LNCaP clone FGC (cell line): ENCODE measurements around the gene GJA1.
"Not testable (repeated sequence)": the region's sequence is repeated elsewhere in the genome, so short reads cannot be mapped to it uniquely, and the experiment has no call there.

Experiments used
- DNase-seq: peaks from one replicate; pipeline ENCODE4 v3.0.0-alpha.2; 2011; ENCODE audit warnings: low read depth
- H3K4me3 ChIP-seq: 2 replicates; pipeline ENCODE4 v1.5.1; 2011; ENCODE audit warnings: mild to moderate bottlenecking, low read depth, low read length, control low read depth
- TF ChIP-seq, protein P1 (sequence below): IDR thresholded peaks from 2 replicates; pipeline ENCODE4 v1.5.1; 2012; ENCODE audit warnings: mild to moderate bottlenecking; ENCODE audit not compliant: control insufficient read depth, insufficient read depth; ENCODE audit errors: extremely low read depth

The GJA1 gene

DNA sequence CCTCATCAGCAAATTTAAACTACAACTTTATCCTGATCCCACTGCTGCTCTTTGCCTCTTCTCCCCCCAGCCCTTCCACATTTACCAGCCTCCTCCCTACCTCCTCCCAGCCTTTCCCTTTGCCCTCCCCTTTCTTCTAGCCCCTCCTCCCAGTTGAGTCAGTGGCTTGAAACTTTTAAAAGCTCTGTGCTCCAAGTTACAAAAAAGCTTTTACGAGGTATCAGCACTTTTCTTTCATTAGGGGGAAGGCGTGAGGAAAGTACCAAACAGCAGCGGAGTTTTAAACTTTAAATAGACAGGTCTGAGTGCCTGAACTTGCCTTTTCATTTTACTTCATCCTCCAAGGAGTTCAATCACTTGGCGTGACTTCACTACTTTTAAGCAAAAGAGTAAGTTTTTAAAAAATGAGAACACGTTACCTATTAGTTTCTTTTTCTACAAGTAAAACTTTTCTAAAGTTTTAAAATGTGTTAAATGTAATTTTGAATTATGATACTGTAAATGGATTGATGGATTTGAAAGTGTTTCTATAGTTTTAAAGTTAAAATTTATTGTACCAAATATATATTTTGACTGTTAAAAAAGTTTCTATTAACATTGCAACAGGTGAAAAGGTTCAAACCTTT lies at the start of gene GJA1:
GJA1 (plus strand) TSS at position 203 of the 626 bp plus-strand sequence. CDS start 11,202 bp downstream, outside the sequence.
- H3K4me3 ChIP-seq, result no peak within 1 kb of the TSS
- TF ChIP-seq, protein P1, sequence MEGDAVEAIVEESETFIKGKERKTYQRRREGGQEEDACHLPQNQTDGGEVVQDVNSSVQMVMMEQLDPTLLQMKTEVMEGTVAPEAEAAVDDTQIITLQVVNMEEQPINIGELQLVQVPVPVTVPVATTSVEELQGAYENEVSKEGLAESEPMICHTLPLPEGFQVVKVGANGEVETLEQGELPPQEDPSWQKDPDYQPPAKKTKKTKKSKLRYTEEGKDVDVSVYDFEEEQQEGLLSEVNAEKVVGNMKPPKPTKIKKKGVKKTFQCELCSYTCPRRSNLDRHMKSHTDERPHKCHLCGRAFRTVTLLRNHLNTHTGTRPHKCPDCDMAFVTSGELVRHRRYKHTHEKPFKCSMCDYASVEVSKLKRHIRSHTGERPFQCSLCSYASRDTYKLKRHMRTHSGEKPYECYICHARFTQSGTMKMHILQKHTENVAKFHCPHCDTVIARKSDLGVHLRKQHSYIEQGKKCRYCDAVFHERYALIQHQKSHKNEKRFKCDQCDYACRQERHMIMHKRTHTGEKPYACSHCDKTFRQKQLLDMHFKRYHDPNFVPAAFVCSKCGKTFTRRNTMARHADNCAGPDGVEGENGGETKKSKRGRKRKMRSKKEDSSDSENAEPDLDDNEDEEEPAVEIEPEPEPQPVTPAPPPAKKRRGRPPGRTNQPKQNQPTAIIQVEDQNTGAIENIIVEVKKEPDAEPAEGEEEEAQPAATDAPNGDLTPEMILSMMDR, result no peak

DNA sequence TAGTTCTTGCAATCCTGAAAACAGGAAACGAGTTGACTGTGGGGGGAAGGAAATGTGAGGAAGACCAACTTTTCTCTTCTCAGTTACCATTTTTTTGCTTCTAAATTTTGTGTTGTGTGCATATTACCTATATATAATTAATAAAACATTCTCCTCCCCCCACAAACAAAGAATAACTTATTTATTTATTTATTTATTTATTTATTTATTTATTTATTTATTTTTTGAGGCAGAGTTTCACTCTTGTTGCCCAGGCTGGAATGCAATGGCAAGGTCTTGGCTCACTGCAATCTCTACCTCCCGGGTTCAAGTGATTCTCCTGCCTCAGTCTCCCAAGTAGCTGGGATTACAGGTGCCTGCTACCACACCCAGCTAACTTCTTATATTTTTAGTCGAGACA lies 48.9 kb upstream of the GJA1 start:
- H3K4me3 ChIP-seq, DNase-seq: not testable (repeated sequence)

More for the DNA sequence above, at the start of gene GJA1:
- DNase-seq, result no peak

DNA sequence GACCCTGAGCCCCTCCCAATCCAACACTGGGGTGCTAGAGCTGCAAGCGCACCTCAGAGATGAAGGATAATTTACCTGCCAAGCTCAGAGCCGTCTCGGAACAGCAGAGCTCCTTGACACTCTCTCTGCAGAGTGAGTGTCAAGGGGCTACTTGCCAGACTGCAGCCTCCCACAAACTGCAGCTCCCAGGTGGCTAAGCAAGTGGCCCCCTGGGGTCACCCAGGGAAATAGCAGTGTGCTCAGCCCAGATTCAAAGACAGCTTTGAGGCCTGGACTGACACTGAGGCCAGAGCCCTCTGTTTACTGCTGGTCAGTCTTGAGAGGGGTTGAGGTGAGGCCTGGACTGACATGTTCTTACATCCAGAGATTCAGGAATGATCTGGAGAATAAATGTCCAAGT lies 46.0 kb upstream of the GJA1 start:
- TF ChIP-seq, protein P1, result no peak
- no peak overlapping the region for H3K4me3 ChIP-seq
- no peak for DNase-seq

DNA sequence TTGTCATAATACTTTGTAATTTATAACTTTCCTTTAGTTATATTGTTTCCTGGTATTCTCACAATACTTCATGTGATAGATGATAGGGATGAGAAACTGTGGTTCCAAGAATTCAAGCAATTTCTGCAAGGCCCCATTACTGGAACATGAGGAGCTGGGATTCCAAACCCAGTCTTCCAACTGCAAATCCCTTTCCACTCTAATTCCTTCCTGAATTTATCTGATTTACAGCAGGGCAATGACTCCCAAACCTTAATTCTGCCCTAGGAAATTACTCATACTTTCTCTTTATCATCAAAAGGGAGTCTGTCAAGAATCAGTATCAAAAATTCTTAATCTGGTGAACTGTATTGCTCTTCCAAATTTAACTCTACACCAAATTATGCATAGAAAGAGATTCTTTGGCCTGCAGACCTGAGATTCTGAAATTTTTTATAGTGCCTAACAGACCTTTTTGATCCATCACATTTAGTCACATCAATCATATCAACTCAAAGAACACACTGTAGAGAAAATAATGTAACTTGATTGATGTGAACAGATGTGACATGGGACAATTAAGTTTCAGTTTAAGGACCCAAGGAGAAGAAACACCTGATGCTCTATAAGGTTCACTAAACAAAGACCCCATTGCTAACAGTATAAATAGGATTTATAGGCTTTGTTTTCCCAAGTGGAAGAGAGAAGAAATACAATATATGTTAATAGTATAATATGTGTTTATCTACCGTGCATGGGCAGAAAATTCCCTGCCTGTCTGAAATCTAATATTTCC lies 41.5 kb upstream of the GJA1 start:
- no peak for DNase-seq
- TF ChIP-seq, protein P1, result no peak
- no peak overlapping the region for H3K4me3 ChIP-seq

DNA sequence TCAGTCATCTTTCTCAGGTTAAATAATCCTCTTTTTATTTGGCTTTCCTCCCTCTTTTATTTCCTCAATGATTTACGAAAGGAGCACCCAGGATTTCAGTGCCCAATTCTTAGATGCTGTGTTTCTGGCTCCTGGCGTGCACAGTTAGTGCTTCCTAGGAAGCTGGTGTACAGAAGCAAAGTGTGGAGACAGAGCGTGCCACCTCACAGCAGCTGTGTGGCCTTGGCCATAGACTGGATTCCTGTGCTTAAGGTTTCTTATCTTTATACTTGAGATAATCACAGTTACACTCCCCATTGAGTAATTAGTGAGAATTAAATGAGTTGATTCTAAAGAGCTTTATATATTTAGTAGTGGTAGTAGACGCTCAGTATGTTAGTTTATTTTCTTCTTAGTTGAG lies 39.7 kb upstream of the GJA1 start:
- TF ChIP-seq, protein P1, result no peak
- DNase-seq, result no peak

DNA sequence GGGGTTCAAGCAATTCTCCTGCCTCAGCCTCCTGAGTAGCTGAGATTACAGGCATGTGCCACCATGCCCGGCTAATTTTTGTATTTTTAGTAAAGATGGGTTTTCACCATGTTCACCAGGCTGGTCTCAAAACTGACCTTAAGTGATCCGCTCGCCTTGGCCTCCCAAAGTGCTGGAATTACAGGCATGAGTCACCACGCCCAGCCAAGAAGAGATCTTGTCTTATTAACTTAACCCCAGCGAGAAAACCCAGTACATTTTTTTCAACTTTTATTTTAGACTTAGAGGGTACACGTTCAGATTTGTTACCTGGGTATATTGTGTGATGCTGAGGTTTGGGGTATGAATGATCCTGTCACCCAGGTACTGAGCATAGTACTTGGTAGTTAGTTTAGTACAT lies 38.3 kb upstream of the GJA1 start:
- DNase-seq, H3K4me3 ChIP-seq: not testable (repeated sequence)

More for the DNA sequence above, 39.7 kb upstream of the GJA1 start:
- no peak overlapping the region for H3K4me3 ChIP-seq

DNA sequence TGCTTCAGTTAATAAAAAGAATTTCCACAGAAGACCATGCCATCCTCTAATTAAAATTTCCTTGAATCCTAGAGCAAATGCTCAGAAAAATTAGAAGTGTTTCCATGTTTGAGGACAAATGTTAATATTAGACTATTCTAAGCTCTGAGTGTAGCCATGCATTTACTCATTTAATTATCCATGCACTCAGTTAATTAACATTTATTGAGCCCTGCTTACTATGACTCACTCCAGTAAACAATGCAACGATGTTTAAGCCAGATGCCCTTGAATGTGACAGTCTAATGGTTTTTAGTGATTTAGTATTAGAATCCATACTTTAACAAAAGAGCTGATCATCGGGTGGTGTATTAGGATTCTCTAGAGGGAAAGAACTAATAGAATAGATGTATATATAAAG lies 37.3 kb upstream of the GJA1 start:
- no peak for DNase-seq
- TF ChIP-seq, protein P1, result no peak
- H3K4me3 ChIP-seq, result no peak overlapping the region

DNA sequence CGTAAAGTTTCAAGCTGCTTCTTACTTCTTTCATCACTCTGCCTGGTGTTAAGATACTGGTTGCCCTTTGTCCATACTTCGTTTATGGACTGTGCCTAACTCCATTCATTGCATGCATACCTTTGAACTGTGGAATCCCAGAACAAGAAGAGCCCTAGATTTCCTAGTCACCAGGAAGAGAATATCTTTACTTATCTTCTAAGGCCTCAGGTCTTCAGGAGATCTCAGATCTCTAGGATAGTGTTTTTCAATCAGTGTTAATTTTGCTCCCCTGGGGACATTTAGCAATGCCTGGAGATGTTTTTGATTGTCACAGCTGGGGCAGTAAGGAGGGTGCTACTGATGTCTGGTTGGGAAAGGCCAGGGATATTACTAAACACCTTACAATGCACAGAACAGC lies 35.5 kb upstream of the GJA1 start:
- TF ChIP-seq, protein P1, result no peak
- no peak overlapping the region for H3K4me3 ChIP-seq
- no peak for DNase-seq
